ENCODE measurements around the gene TMSB4X. TPM values are rescaled to one million over a fixed set of nuclear protein-coding genes. Genes with fewer than 3 reads are reported as not detected.
A peak's percentile ranks its signal among the peaks of the same experiment; 100 is the strongest.

TMSB4X gene
- total and polyA plus RNA-seq, 2 of the 4 experiments (the other 2 are of a cell fraction), result 4,648 to 11,116 TPM

GRCh38 chrX:13007519-13008188 is 32.7 kb downstream of the TMSB4X start:
- peak overlapping the region; percentile 30; the same call in 1 of the 2 replicates for H4K91ac ChIP-seq (ENCODE audit: insufficient read depth, low read depth, low read length)
- H4K8ac ChIP-seq (ENCODE audit: low read depth in 2 of 2, low read length in 2 of 2), result peak overlapping the region in 1 of 2 experiments; percentile 47; a peak in 1 of 4 replicates
- no peaks in the 10 kb centered on the region for H3K36me3 ChIP-seq (ENCODE audit: control insufficient read depth, insufficient read depth, low read length)
- H3K4me2 ChIP-seq (ENCODE audit: low read depth, low read length), result peak overlapping the region; percentile 32
- TF ChIP-seq FOS (IDR thresholded peaks at IDR 0.05; ENCODE audit: low read depth, low read length), result no peak
- TF ChIP-seq ELK1 (IDR thresholded peaks at IDR 0.05; ENCODE audit: borderline replicate concordance, low read depth, low read length), result no peak
- peak overlapping the region; percentile 16 for H2AFZ ChIP-seq (replicated peaks; ENCODE audit: low read length, poor library complexity)
- no peaks in the 10 kb centered on the region for H3K27me3 ChIP-seq (ENCODE audit: control insufficient read depth, insufficient read depth, low read length)
- peaks cover 3% of the 10 kb centered on the region; the same call in 1 of the 2 replicates for H3K9me1 ChIP-seq (ENCODE audit: insufficient read depth, low read length)
- no peaks in the 10 kb centered on the region for H3K79me1 ChIP-seq (ENCODE audit: low read depth in 1 of 2, low read length in 2 of 2)
- H4K5ac ChIP-seq (ENCODE audit: low read depth, low read length), result no peak overlapping the region; the same call in 1 of the 2 replicates
- H3K4ac ChIP-seq (ENCODE audit: low read depth, low read length), result peak overlapping the region; percentile 46; the same call in 1 of the 2 replicates
- no peak overlapping the region for H3K14ac ChIP-seq (replicated peaks; ENCODE audit: low read depth, low read length)
- in situ Hi-C loops (cut with MboI; ENCODE audit: low sequenced_read_pairs), result no loop called here
- no peak overlapping the region for H2BK5ac ChIP-seq (ENCODE audit: low read depth, low read length, poor library complexity, severe bottlenecking)
- no peak overlapping the region for H2AK9ac ChIP-seq (replicated peaks; ENCODE audit: low read depth, low read length, poor library complexity)
- H3K56ac ChIP-seq (ENCODE audit: extremely low read depth, insufficient read depth, low read length), result no peak overlapping the region
- no peak overlapping the region for H3K23ac ChIP-seq (ENCODE audit: low read depth, low read length)
- ChIA-PET CTCF (no interaction called here), POLR2A (ENCODE audit: unreplicated experiment) (no interaction called here)
- H3K27ac ChIP-seq (ENCODE audit: insufficient read depth, low read length), result peak overlapping the region; percentile 26; the same call in 1 of the 2 replicates
- H2BK120ac ChIP-seq (ENCODE audit: low read depth, low read length), result peak overlapping the region; percentile 41; the same call in 1 of the 2 replicates
- H3K4me3 ChIP-seq (ENCODE audit: insufficient read depth, low read depth, low read length), result no peak overlapping the region
- peaks cover 7% of the 10 kb centered on the region for H3K4me1 ChIP-seq (ENCODE audit: control insufficient read depth, insufficient read depth, low read length)
- dilution Hi-C loops (cut with HindIII; ENCODE audit: low sequenced_read_pairs, unreplicated experiment), result no loop called here
- no TSS peak for BruUV-seq (replicated peaks)
- no peak overlapping the region; the same call in 2 of the 3 replicates for H2BK15ac ChIP-seq (ENCODE audit: low read depth, low read length)
- intact Hi-C loops (cut with micrococcal nuclease), result no loop called here
- peak; percentile 33 for DNase-seq
- WGBS, 2 experiments (ENCODE audit: extremely low coverage in 2 of 2, insufficient read length in 1 of 2), result no CpG with 5 or more reads among the region's 2 CpGs
- H3K9ac ChIP-seq (ENCODE audit: low read depth, low read length), result no peak overlapping the region
- no peaks in the 10 kb centered on the region for H3K9me3 ChIP-seq (ENCODE audit: control insufficient read depth, insufficient read depth, low read length)
- no peaks in the 10 kb centered on the region for H4K20me1 ChIP-seq (ENCODE audit: insufficient read depth, low read length)
- H2AK5ac ChIP-seq (ENCODE audit: low read depth, low read length), result no peak overlapping the region
- peak overlapping the region; percentile 5; the same call in 1 of the 2 replicates for H3K18ac ChIP-seq (ENCODE audit: low read depth, low read length)
- ATAC-seq (ENCODE audit: low read depth), result peak; percentile 15; the same call in 1 of the 2 replicates
- peak overlapping the region; percentile 72 for H2BK20ac ChIP-seq (ENCODE audit: low read depth, low read length)
